PC-9 (cell line): Measurements from ENCODE around the gene TRPT1. TPM values are rescaled to one million over a fixed set of nuclear protein-coding genes. Genes with fewer than 3 reads are reported as not detected.

Experiments
- BruUV-seq: library from RNA; stranded (reverse); fragments of 400-500 nt; replicated peaks from 2 replicates; lab custom pipeline; 2021; lab: Mats Ljungman, UMichigan
- CTCF ChIA-PET: fragments of 300-600 bp; sonication (Branson Sonifier 250); formaldehyde crosslinking; loops from one replicate; lab custom pipeline; 2022; ENCODE audit warnings: antibody characterized with exemption; lab: Charles Lee
- POLR2A ChIA-PET: fragments of 300-600 bp; sonication (Branson Sonifier 250); formaldehyde crosslinking; loops from one replicate; lab custom pipeline; 2022; ENCODE audit warnings: antibody characterized with exemption; ENCODE audit not compliant: unreplicated experiment; lab: Charles Lee
- DNase-seq, 2 experiments: peaks; one replicate each; pipeline versions ENCODE4 v3.0.0 to v3.0.0-alpha.2; 2015 to 2022; ENCODE audit warnings: mixed read lengths in 1 of 2
- H2AFZ ChIP-seq: fragments of 200-600 bp; sonication (generic); 2 replicates; pipeline ENCODE4 v1.8.1; 2017; ENCODE audit warnings: antibody characterized with exemption
- H3F3A ChIP-seq: fragments of 200-600 bp; sonication (generic); 2 replicates; pipeline ENCODE4 v1.8.1; 2017; ENCODE audit warnings: antibody characterized with exemption, mild to moderate bottlenecking, low read depth; ENCODE audit not compliant: insufficient read depth
- H3K27ac ChIP-seq: fragments of 200-600 bp; sonication (generic); 2 replicates; pipeline ENCODE4 v1.6.1; 2016; ENCODE audit warnings: mixed run types
- H3K27me3 ChIP-seq: fragments of 200-600 bp; sonication (generic); 2 replicates; pipeline ENCODE4 v1.6.1; 2016; ENCODE audit warnings: low read depth, mixed run types; ENCODE audit not compliant: insufficient read depth
- H3K36me3 ChIP-seq: fragments of 200-600 bp; sonication (generic); 2 replicates; pipeline ENCODE4 v1.6.1; 2016; ENCODE audit warnings: low read depth, mixed run types
- H3K4me1 ChIP-seq: fragments of 200-600 bp; sonication (generic); replicated peaks from 2 replicates; pipeline ENCODE4 v1.6.1; 2016; ENCODE audit warnings: mixed run types; ENCODE audit not compliant: insufficient read depth
- H3K4me2 ChIP-seq: fragments of 200-600 bp; sonication (generic); 2 replicates; pipeline ENCODE4 v1.6.1; 2017; ENCODE audit warnings: mixed run types
- H3K4me3 ChIP-seq: fragments of 200-600 bp; sonication (generic); 2 replicates; pipeline ENCODE4 v1.6.1; 2016; ENCODE audit warnings: mixed run types
- H3K79me2 ChIP-seq: fragments of 200-600 bp; sonication (generic); 2 replicates; pipeline ENCODE4 v1.6.1; 2017; ENCODE audit warnings: low read depth, mixed run types
- H3K9me2 ChIP-seq: fragments of 200-600 bp; sonication (generic); 2 replicates; pipeline ENCODE4 v1.8.1; 2017; ENCODE audit warnings: mild to moderate bottlenecking; ENCODE audit not compliant: insufficient read depth
- H3K9me3 ChIP-seq: fragments of 200-600 bp; sonication (generic); 2 replicates; pipeline ENCODE4 v1.8.1; 2016; ENCODE audit warnings: low read depth; ENCODE audit not compliant: insufficient read depth
- H4K20me1 ChIP-seq: fragments of 200-600 bp; sonication (generic); 2 replicates; pipeline ENCODE4 v1.8.1; 2017; ENCODE audit not compliant: insufficient read depth
- CTCF ChIP-seq: fragments of 200-600 bp; sonication (generic); conservative IDR thresholded peaks from 2 replicates; pipeline ENCODE4 v1.6.1; 2017; ENCODE audit warnings: mixed run types, antibody characterized with exemption, mild to moderate bottlenecking, moderate library complexity
- EZH2 ChIP-seq: fragments of 200-600 bp; sonication (generic); IDR thresholded peaks from 2 replicates; pipeline ENCODE4 v1.8.0; 2017; ENCODE audit warnings: antibody characterized with exemption, low read depth
- intact Hi-C: fragments of 100-400 bp; cut with micrococcal nuclease; formaldehyde crosslinking; loops from one replicate; pipeline ENCODE4 v1.10.0; 2022; ENCODE audit not compliant: unreplicated experiment
- total RNA-seq: library from RNA; stranded (reverse); gene quantifications from 2 replicates; pipeline ENCODE4 v1.2.3, GENCODE V29; 2021

The TRPT1 gene
- total RNA-seq, 1 experiment from 2014 or later = 55.2 TPM

GRCh38 chr11:64216879-64217278 lies 9.1 kb downstream of the TRPT1 start:
- Histone ChIP-seq H3K4me2 (no peak overlapping the region), H3K9me3 (no peaks in the 10 kb centered on the region), H4K20me1 (no peaks in the 10 kb centered on the region), H3K9me2 (no peaks in the 10 kb centered on the region), H2AFZ (no peak overlapping the region), H3K36me3 (no peaks in the 10 kb centered on the region), H3K27ac (no peak overlapping the region), H3K4me1 (no peaks in the 10 kb centered on the region), H3K79me2 (no peaks in the 10 kb centered on the region), H3K4me3 (no peak overlapping the region), H3F3A (peaks cover 34% of the 10 kb centered on the region), H3K27me3 (no peaks in the 10 kb centered on the region)
- ChIA-PET POLR2A (no interaction called here), CTCF (interaction anchor here (0.6 kb wide), 1 partner anchor 13 kb away, joined by 3 read pairs; no protein-coding TSS in a partner anchor)
- no peak for TF ChIP-seq CTCF
- no peak for TF ChIP-seq EZH2
- DNase-seq = no peak
- intact Hi-C loops = no loop called here
- BruUV-seq = no TSS peak

- POLR2A ChIA-PET = no interaction called here
- Histone ChIP-seq H4K20me1 (no peaks in the 10 kb centered on the region), H3K9me2 (no peaks in the 10 kb centered on the region), H3K79me2 (no peaks in the 10 kb centered on the region), H3F3A (peaks cover 39% of the 10 kb centered on the region), H3K27me3 (no peaks in the 10 kb centered on the region), H2AFZ (no peak overlapping the region), H3K4me2 (no peak overlapping the region), H3K9me3 (no peaks in the 10 kb centered on the region), H3K36me3 (no peaks in the 10 kb centered on the region), H3K27ac (no peak overlapping the region), H3K4me1 (no peaks in the 10 kb centered on the region), H3K4me3 (no peak overlapping the region)
- no TSS peak for BruUV-seq
- CTCF ChIA-PET = no interaction called here
- TF ChIP-seq EZH2 (no peak), CTCF (no peak)
- no peak for DNase-seq
- intact Hi-C loops = no loop called here
Measured at GRCh38 chr11:64211181-64211872, 14.7 kb downstream of the TRPT1 start.

GRCh38 chr11:64210301-64211020 lies 15.5 kb downstream of the TRPT1 start:
- H4K20me1 ChIP-seq = no peaks in the 10 kb centered on the region
- no peaks in the 10 kb centered on the region for H3K9me2 ChIP-seq
- H3K4me3 ChIP-seq = no peak overlapping the region
- H3K27ac ChIP-seq = no peak overlapping the region
- no peaks in the 10 kb centered on the region for H3K36me3 ChIP-seq
- no peak overlapping the region for H2AFZ ChIP-seq
- intact Hi-C loops = no loop called here
- no peaks in the 10 kb centered on the region for H3K79me2 ChIP-seq
- no peak for DNase-seq
- no peak overlapping the region for H3K4me2 ChIP-seq
- TF ChIP-seq CTCF (no peak), EZH2 (no peak)
- H3K27me3 ChIP-seq = no peaks in the 10 kb centered on the region
- ChIA-PET CTCF (no interaction called here), POLR2A (no interaction called here)
- no peaks in the 10 kb centered on the region for H3K9me3 ChIP-seq
- H3F3A ChIP-seq = peaks cover 43% of the 10 kb centered on the region
- no peaks in the 10 kb centered on the region for H3K4me1 ChIP-seq
- BruUV-seq = no TSS peak
